ENCODE measurements around the gene PLK3.
"Not testable (repeated sequence)": the region's sequence is repeated elsewhere in the genome, so short reads cannot be mapped to it uniquely, and the experiment has no call there.

Gene PLK3

DNA sequence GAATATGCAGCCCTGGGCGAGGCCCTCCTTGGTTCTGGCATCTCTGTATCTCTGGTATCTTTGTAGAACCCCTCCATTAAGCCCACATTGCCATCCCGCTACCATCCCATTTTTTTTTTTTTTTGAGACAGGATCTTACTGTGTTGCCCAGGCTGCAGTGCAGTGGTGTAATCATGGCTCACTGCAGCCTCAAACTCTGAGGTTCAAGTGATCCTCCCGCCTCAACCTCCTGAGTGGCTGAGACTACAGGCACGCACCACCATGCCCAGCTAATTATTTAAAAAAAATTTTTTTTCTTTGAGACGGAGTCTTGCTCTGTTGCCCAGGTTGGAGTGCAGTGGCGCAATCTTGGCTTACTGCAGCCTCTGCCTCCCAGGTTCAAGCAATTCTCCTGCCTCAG lies 24.2 kb downstream of the PLK3 start:
- not testable (repeated sequence) for H3K9me3 ChIP-seq (ENCODE audit: control insufficient read depth, insufficient read depth, low read depth, low read length); H3K4me3 ChIP-seq (ENCODE audit: low read depth, low read length); H3K27me3 ChIP-seq (ENCODE audit: control insufficient read depth, insufficient read depth, low read length); H3K27ac ChIP-seq (ENCODE audit: low read depth, low read length); H3K36me3 ChIP-seq (ENCODE audit: control insufficient read depth, insufficient read depth, low read length); H3K9ac ChIP-seq (ENCODE audit: low read length)
- peaks cover 11% of the 10 kb centered on the region for H3K4me1 ChIP-seq (ENCODE audit: control insufficient read depth, insufficient read depth, low read length)

DNA sequence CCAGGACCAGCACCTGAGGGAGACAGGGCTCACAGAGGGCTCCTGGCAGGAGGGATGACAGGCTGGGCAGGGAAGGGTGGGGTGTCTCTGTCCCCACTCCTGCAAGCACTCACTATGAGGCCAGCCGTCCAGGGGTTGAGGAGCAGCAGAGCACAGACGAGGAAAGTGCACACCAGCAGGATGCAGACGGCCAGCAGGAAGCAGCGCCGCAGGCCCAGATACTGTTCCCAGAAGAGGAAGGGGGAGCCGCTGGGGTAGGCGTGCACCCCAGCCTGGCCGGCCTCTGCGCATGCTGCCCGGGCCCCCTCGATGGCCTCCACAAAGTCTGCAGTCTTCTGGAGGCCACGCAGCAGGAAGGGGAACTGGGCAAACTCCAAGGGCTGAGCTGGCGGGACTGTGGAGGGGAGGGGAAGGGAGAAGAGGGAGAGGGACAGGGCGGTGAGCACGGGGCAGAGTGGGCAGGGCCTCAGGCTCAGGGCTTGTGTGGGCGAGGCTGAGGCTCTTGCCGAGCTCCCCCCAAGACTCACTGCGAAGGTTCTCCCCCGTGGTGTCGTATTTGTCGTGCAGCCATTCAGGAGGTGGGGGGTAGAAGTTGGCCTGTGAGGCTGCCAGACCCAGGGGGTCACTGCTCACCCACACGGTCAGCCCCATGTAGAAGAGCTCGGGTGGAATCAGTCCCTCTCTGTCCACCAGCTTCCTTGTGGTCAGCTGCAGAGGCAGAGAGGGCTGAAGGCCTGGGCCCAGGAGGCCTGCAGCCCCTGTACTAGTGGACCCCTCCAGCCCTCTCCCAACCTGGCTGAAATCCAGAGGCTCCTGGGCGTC lies 26.4 kb downstream of the PLK3 start:
- peaks cover 15% of the 10 kb centered on the region for H3K4me1 ChIP-seq (ENCODE audit: control insufficient read depth, insufficient read depth, low read length)
- no peak overlapping the region for H3K9ac ChIP-seq (ENCODE audit: low read length)
- H3K36me3 ChIP-seq (ENCODE audit: control insufficient read depth, insufficient read depth, low read length), result no peaks in the 10 kb centered on the region
- H3K9me3 ChIP-seq (ENCODE audit: control insufficient read depth, insufficient read depth, low read depth, low read length), result no peaks in the 10 kb centered on the region
- no peak overlapping the region for H3K4me3 ChIP-seq (ENCODE audit: low read depth, low read length)
- no peak overlapping the region for H3K27ac ChIP-seq (ENCODE audit: low read depth, low read length)
- H3K27me3 ChIP-seq (ENCODE audit: control insufficient read depth, insufficient read depth, low read length), result no peaks in the 10 kb centered on the region

DNA sequence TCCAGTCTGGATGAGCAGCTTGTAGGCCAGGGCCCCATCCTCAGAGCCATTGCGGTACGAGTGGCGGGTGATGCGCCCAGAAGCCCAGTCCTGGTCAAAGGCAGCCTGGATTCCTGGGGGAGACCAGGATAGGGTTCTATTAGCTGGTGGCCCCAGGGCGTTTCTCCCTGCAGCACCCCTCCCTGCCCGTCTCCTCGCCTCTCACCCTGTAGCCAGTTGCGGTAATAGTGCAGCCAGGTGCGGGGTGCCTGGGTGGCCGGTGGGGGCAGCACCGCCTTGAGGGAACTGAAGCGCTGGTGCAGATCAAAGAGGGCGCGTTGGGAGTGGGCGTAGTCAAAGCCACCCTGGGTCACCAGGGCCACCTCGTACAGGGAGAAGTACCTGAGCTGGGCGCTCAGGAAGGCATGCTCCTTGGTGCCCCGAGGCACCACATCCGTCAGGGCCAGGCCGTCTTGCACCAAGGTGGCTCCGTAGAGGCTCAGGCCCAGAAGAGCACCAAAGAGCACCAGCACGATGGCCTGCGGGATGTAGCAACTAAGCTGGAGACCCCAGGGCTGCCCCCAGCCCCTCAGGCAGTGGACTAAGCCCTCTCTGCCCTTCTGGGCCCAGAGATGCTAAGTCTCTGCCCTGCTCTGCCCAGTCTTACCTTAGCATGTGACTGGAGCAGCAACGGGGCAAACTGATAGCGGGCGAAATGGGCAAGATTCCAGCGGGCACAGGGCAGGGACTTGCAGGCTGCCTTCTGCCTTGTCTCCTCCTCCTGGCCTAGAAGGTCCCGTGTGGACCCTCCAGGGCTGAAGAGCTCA lies 27.2 kb downstream of the PLK3 start:
- no peaks in the 10 kb centered on the region for H3K9me3 ChIP-seq (ENCODE audit: control insufficient read depth, insufficient read depth, low read depth, low read length)

DNA sequence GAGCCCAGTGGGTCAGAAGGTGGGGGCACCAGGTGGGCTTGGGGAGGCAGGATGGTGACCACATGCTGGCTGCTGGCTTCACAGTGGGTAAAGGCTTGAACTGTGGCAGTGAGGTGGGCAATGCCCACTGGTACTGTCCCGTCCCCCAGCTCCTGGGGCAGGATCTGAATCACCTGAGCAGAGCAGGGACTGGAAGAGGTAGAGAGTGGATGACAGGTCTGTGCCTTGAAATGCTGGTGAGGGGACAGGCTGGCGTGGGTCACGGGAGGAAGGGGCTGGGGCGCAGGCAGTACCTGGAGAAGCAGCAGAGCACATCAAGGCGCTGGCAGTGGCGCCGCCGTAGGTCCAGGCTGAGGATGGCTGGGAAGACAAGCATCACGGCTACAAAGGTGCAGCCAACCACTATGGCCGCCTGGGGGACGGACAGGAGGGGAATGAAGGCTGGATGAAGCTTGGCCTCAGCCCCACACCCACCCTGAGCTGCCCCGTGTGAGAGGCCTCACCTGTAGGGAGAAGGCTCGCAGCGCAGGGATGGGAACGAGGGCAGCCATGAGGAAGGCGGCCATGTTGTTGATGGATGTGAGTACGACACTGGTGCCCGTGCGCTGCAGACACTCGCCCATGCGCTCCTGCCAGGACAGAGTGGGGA lies 27.9 kb downstream of the PLK3 start:
- H3K36me3 ChIP-seq (ENCODE audit: control insufficient read depth, insufficient read depth, low read length), result no peaks in the 10 kb centered on the region
- no peak overlapping the region for H3K9ac ChIP-seq (ENCODE audit: low read length)
- no peaks in the 10 kb centered on the region for H3K9me3 ChIP-seq (ENCODE audit: control insufficient read depth, insufficient read depth, low read depth, low read length)
- H3K27ac ChIP-seq (ENCODE audit: low read depth, low read length), result no peak overlapping the region
- H3K4me3 ChIP-seq (ENCODE audit: low read depth, low read length), result no peak overlapping the region
- peaks cover 24% of the 10 kb centered on the region for H3K4me1 ChIP-seq (ENCODE audit: control insufficient read depth, insufficient read depth, low read length)
- H3K27me3 ChIP-seq (ENCODE audit: control insufficient read depth, insufficient read depth, low read length), result no peaks in the 10 kb centered on the region

More for the DNA sequence above, 27.2 kb downstream of the PLK3 start:
- no peak overlapping the region for H3K4me3 ChIP-seq (ENCODE audit: low read depth, low read length)
- H3K27me3 ChIP-seq (ENCODE audit: control insufficient read depth, insufficient read depth, low read length), result no peaks in the 10 kb centered on the region
- H3K9ac ChIP-seq (ENCODE audit: low read length), result no peak overlapping the region
- no peaks in the 10 kb centered on the region for H3K36me3 ChIP-seq (ENCODE audit: control insufficient read depth, insufficient read depth, low read length)
- no peak overlapping the region for H3K27ac ChIP-seq (ENCODE audit: low read depth, low read length)
- peaks cover 23% of the 10 kb centered on the region for H3K4me1 ChIP-seq (ENCODE audit: control insufficient read depth, insufficient read depth, low read length)

DNA sequence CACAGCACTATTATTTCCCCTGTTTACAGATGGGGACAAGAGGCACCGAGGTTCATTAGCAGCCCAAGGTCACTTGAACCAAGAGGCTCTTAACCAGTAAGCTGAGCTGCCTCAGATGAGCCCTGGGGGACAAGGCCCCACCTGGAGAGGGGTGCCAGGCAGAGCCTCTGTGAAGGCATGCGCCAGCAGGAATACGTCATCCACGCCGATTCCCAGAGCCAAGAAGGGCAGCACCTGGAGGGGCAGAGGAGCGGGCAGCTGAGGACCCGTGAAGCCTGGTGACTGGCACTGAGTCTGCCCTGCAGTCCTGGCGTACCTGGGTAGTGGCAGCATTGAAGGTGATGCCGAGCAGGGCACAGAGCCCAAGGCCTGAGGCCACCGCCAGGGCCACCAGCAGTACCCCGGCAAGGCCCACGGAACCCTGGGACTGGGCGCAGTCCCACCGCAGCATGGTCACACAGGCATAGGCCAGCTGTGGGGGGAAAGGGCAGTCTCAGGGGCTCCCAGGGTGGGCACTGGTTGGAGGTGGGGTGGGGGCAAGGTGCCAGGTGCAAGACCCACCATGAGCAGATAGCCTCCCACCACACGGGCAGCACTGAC lies 28.8 kb downstream of the PLK3 start:
- H3K4me3 ChIP-seq (ENCODE audit: low read depth, low read length), result no peak overlapping the region
- no peak overlapping the region for H3K27ac ChIP-seq (ENCODE audit: low read depth, low read length)
- no peaks in the 10 kb centered on the region for H3K36me3 ChIP-seq (ENCODE audit: control insufficient read depth, insufficient read depth, low read length)
- no peaks in the 10 kb centered on the region for H3K27me3 ChIP-seq (ENCODE audit: control insufficient read depth, insufficient read depth, low read length)
- no peak overlapping the region for H3K9ac ChIP-seq (ENCODE audit: low read length)
- peaks cover 24% of the 10 kb centered on the region for H3K4me1 ChIP-seq (ENCODE audit: control insufficient read depth, insufficient read depth, low read length)
- H3K9me3 ChIP-seq (ENCODE audit: control insufficient read depth, insufficient read depth, low read depth, low read length), result no peaks in the 10 kb centered on the region

DNA sequence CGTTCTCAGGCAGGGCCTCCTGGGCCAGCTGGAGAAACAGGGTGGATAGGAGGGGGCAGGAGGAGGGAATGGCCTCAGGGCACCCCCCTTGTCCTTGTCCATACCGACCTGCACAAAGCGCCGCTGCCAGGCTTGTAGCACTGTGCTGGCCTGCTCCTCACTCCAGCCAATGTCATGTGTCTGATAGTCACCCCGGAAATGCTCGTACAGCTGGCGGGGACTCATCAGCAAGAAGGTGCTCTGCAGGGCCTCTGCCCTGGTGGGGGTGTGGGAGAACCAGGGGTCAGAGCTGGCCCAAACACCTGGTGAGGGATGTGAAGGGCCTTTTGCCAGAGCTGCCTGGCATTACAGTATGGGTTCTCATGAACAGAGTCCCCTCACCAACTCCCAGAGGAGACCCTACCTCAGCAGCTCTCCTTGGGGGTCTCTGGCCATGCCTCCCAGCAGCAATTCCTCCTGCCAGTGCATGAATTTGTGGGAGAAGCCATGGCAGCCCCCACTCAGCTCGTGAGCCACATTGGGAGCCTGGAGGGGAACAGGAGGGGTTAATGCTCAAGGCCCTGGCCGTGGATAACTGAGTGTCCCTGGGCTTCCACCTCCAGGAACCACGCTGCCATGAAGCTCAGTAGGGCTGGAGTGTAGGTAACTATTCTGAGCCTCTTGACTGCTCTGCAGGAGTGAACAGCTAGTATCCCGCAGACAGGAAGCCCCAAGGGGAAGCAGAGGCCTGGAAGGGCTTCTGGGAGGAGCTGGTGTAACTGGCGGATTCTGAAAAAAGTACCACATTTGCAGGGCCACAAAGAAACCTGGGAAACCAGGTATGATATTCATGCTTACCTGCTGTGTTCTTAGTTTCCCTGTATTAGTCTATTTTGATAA lies 29.6 kb downstream of the PLK3 start:
- Histone ChIP-seq H3K27me3 (ENCODE audit: control insufficient read depth, insufficient read depth, low read length) (no peaks in the 10 kb centered on the region), H3K9me3 (ENCODE audit: control insufficient read depth, insufficient read depth, low read depth, low read length) (no peaks in the 10 kb centered on the region), H3K36me3 (ENCODE audit: control insufficient read depth, insufficient read depth, low read length) (no peaks in the 10 kb centered on the region), H3K9ac (ENCODE audit: low read length) (no peak overlapping the region), H3K4me3 (ENCODE audit: low read depth, low read length) (no peak overlapping the region), H3K4me1 (ENCODE audit: control insufficient read depth, insufficient read depth, low read length) (peaks cover 24% of the 10 kb centered on the region), H3K27ac (ENCODE audit: low read depth, low read length) (no peak overlapping the region)

DNA sequence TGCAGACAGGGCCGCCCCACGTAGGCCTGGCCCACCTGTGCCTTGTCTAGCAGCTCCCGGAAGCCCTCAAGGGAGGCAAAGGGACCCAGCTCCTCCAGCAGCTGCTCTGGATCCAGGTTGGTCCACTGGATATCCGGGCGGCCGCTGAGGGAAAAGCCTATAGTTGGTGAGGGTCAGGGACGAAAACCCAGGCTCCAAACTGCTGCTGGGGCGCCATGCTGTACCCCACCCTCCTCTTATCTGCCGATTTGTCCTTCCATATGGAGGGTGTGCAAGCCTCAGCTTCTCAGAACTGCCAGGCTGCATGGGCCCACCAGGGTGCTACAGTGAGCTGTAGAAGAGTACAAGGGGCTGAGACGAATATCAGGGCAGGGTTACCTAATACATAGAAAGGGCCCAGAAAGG lies 30.7 kb downstream of the PLK3 start:
- H3K4me3 ChIP-seq (ENCODE audit: low read depth, low read length), result no peak overlapping the region
- no peaks in the 10 kb centered on the region for H3K36me3 ChIP-seq (ENCODE audit: control insufficient read depth, insufficient read depth, low read length)
- peaks cover 24% of the 10 kb centered on the region for H3K4me1 ChIP-seq (ENCODE audit: control insufficient read depth, insufficient read depth, low read length)
- H3K9me3 ChIP-seq (ENCODE audit: control insufficient read depth, insufficient read depth, low read depth, low read length), result no peaks in the 10 kb centered on the region
- no peaks in the 10 kb centered on the region for H3K27me3 ChIP-seq (ENCODE audit: control insufficient read depth, insufficient read depth, low read length)
- no peak overlapping the region for H3K27ac ChIP-seq (ENCODE audit: low read depth, low read length)
- no peak overlapping the region for H3K9ac ChIP-seq (ENCODE audit: low read length)

DNA sequence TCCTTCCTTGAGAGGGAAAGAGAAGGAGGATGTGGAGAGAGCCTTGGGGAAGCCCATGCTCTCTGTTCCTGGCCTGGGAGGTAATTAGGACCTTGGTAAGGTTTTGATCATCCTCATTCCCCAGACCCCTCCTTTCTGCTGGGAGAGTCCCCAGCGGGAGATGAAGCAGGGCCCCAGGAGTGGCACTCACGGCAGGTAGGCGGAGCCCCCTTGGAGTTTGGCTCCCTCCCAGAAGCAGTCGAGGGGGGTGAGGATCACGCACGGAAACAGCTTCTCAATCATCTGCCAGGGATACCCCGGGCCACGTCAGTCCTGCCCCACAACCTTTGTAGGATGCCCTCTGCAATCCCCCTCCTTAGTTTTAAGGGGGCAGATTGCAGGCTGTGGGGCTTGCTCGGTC lies 31.3 kb downstream of the PLK3 start:
- no peak overlapping the region for H3K4me3 ChIP-seq (ENCODE audit: low read depth, low read length)
- no peaks in the 10 kb centered on the region for H3K9me3 ChIP-seq (ENCODE audit: control insufficient read depth, insufficient read depth, low read depth, low read length)
- H3K36me3 ChIP-seq (ENCODE audit: control insufficient read depth, insufficient read depth, low read length), result no peaks in the 10 kb centered on the region
- H3K27ac ChIP-seq (ENCODE audit: low read depth, low read length), result no peak overlapping the region
- H3K27me3 ChIP-seq (ENCODE audit: control insufficient read depth, insufficient read depth, low read length), result no peaks in the 10 kb centered on the region
- peaks cover 24% of the 10 kb centered on the region for H3K4me1 ChIP-seq (ENCODE audit: control insufficient read depth, insufficient read depth, low read length)
- no peak overlapping the region for H3K9ac ChIP-seq (ENCODE audit: low read length)

DNA sequence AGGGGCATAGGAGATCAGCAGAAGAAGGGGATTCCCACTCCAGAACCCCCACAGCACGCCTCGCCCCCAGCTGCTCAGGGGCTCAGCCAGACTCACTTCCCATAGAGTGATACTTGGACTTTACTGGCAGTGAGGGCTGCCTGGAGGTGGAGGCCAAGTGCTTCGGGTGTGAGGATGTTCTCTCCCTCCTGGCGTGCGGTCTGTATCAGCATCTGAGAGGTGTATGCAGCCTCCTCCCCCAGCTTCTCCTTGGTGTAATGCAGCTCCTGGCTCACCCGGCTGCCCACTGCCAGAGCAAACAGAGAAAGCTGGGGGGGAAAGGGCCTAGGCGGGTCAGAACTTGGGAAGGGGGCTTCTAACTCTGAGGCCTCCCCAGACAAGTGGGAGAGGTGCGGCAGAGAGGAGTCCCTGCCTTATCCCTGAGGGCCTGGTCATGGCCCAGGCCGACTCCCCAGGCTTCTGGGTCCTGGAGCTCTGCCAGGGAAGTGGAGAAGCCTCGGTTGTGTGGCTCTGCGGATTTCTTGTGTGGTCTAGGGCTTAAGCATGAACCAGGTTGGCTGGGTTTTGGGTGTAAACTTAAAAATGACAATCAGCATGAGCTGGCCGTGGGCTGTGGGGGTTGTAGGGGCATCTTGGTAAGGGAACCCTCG lies 32.0 kb downstream of the PLK3 start:
- H3K9ac ChIP-seq (ENCODE audit: low read length), result no peak overlapping the region
- H3K27ac ChIP-seq (ENCODE audit: low read depth, low read length), result no peak overlapping the region
- no peak overlapping the region for H3K4me3 ChIP-seq (ENCODE audit: low read depth, low read length)
- no peaks in the 10 kb centered on the region for H3K9me3 ChIP-seq (ENCODE audit: control insufficient read depth, insufficient read depth, low read depth, low read length)
- H3K27me3 ChIP-seq (ENCODE audit: control insufficient read depth, insufficient read depth, low read length), result no peaks in the 10 kb centered on the region
- H3K36me3 ChIP-seq (ENCODE audit: control insufficient read depth, insufficient read depth, low read length), result no peaks in the 10 kb centered on the region
- peaks cover 20% of the 10 kb centered on the region for H3K4me1 ChIP-seq (ENCODE audit: control insufficient read depth, insufficient read depth, low read length)

DNA sequence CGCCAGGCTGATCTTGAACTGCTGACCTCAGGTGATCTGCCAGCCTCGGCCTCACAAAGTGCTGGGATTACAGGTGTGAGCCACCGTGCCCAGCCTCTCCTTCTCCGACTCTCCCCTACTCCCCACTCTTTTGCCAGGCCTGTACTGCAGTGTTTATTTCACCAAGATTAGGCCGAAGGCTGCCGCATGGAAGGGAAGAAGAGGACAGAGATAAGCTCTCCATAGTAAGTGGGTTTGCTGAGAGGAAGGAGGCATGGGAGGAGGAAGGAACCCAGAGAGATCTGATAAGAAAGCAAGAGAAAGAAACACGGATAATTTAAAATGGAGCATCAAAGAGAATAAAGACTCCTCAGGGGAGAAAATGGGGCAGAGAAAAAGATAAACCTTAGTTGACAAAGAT lies 34.2 kb downstream of the PLK3 start:
- Histone ChIP-seq H3K27me3 (ENCODE audit: control insufficient read depth, insufficient read depth, low read length) (no peaks in the 10 kb centered on the region), H3K9me3 (ENCODE audit: control insufficient read depth, insufficient read depth, low read depth, low read length) (no peaks in the 10 kb centered on the region), H3K9ac (ENCODE audit: low read length) (no peak overlapping the region), H3K4me3 (ENCODE audit: low read depth, low read length) (no peak overlapping the region), H3K27ac (ENCODE audit: low read depth, low read length) (no peak overlapping the region), H3K4me1 (ENCODE audit: control insufficient read depth, insufficient read depth, low read length) (peaks cover 20% of the 10 kb centered on the region), H3K36me3 (ENCODE audit: control insufficient read depth, insufficient read depth, low read length) (no peaks in the 10 kb centered on the region)
